ENCODE measurements around the gene SGO2.
"Not testable (repeated sequence)": the region's sequence is repeated elsewhere in the genome, so short reads cannot be mapped to it uniquely, and the experiment has no call there.

The SGO2 gene

DNA sequence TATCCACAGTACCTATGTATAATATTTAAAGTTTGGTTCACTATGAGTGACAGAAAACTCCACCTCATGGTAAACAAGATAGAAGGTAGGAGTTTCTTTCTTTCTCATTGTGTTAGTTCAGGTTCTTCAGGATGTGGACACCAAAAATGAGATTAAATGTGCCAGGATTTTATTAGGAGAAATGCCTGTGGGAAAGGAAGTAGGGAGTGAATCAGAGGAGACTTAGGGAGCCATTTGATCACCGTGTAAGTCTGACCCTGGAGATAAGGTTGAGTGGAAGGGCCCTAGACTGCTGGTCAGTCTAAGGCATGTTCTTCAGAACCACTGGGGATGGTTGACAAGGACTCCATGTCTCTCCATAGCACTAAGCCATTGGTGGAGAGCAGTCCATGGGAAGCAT, 67.9 kb downstream of the SGO2 start:
- DNase-seq, result no peak

GRCh38 chr2:200595913-200596312, 69.9 kb downstream of the SGO2 start:
- DNase-seq, result no peak

DNA sequence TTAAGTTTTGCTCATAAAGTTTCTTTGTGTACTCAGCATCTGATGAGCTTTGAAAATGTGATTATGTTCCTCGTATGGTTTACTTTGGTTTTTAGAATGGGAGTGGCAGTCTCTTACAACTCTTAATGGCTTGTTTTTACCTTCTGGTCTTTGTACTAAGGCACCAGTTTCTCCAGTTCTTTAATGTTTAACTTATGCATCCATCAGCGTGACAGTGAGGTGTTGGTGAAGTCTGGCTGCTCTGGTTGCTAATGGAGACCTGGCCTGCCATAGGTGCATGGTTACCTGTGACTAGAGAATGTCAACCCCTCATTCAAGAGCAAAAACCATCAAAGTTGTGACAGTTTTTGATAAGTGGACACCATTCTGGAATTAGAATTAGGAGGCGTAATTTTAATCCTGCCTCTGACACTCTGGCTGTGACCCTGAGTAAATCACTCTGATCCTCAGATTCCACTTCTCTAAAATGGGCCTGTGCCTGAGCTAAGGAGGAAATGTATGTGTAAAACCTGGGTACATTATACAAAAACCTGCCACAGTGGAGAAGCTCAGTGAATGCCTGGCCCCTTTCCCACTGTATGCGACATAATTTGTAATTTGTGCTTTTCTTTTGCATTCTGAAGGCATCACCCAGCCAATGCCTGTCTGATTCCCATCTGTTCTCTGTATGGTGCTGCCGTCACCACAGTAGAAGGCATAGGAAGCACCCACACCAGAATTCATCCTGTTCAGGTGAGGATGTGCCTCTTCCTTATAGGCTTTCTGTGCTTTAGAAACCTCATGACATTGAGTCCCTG, 71.0 kb downstream of the SGO2 start:
- no peak for DNase-seq

GRCh38 chr2:200599206-200599605, 73.2 kb downstream of the SGO2 start:
- DNase-seq, result no peak

GRCh38 chr2:200600549-200601225, 74.7 kb downstream of the SGO2 start:
- no peak for DNase-seq

DNA sequence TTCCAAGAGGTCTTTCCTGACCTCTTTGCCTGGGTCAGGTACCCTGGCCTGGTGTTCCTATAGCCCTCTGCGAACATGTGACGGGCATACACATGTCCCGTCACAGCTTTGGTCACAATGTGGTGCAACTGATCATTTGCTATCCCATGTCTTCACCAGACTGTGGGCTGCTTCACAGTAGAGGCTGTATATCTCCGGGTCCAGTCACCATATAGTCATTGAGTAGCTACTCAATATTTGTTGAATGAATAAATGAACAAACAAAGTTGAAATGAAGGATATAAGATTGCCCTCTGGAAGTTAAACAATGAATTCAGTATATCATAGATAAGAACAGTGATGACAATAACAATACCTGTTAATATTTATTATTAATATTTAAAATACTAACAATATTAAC, 76.6 kb downstream of the SGO2 start:
- DNase-seq, result no peak

- peak; percentile 65 for DNase-seq
These were observed 78.0 kb downstream of the SGO2 start for GRCh38 chr2:200603972-200604371.

- DNase-seq, result no peak
These were observed 78.7 kb downstream of the SGO2 start for GRCh38 chr2:200604571-200605255.

DNA sequence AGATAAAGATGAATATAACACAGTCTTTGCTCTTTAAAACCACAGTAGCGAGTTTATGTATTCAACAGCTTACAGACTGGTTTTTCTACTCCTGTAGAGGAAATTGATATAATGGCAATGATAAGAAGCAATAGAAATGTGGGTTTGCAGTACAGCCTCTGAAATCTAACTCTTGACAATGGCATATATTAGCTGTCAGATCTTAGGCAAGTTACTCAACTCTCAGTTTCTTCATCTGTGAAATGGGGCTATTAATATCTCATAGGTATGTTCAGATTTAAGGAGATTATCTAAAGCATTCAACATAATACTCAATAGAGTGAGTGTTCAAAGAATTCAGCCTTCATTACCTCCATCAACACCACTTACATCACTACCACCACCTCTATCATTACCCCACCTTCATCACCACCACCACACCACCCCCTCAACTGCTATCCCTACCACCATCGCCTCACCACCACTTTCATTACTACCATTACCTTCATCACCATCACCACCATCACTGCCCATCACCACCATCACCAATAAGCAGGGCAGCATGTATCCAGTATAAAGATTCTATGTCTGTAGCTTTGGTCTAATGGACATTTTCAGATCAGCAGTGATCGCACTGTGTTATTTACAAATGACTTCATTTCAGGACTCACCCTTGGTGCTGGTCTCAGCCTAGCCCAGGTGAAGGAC, 82.5 kb downstream of the SGO2 start:
- DNase-seq, result no peak

GRCh38 chr2:200609028-200609614, 83.1 kb downstream of the SGO2 start:
- peak; percentile 96 for DNase-seq

DNA sequence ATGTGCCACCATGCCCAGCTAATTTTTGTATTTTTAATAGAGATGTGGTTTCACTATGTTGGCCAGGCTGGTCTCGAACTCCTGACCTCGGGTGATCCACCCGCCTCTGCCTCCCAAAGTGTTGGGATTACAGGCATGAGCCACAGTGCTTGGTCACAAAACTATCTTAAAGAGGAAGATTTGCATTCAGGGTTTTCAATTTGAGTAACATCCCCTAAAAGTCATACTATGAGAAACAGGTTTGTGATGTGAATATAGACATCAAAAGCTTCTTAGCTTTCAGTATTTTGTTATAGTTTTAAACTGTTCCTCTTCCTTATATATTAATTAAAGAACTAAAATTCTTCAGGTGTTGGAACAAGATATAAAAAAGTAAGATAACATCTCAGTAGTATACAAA, 84.2 kb downstream of the SGO2 start:
- DNase-seq, result not testable (repeated sequence)

- no peak for DNase-seq
These were observed 87.7 kb downstream of the SGO2 start for GRCh38 chr2:200613692-200614091.

DNA sequence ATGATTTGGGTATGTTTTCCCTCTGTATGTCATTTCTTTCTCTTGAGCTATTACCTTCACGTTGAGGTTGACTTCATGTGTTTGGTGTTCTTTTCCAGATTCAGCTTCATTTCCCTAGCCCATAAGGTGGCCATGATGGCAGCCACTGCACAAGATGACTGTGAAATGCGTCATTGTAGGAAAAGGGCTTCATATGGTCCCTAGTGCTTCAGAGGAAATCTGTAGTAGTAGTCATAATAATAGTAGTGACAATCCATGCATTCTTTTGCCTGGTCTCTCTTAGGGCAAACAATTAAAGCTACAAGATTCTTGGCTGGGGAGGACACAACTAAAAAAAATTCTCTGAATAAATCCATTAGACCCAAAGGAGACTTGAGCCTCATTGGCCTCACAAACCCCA, 88.2 kb downstream of the SGO2 start:
- peak; percentile 84 for DNase-seq

DNA sequence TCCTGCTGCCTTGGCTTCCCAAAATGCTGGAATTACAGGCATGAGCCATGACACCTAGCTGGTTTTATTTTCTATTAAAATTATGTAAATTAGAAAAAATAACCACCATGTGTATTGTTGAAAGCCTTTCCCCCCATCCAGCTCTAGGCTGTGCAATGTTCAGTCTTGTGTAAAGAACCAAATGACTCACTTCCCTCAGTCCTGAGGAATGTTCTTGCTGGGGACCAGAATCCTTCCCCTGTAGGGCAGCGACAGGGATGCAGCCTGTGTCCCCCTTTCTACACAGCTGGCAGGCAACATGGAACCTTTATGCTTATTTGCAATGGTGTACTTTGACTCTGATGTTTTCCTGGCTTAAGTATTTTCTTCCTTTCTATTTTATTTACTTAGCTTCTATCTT, 89.2 kb downstream of the SGO2 start:
- peak; percentile 91 for DNase-seq

DNA sequence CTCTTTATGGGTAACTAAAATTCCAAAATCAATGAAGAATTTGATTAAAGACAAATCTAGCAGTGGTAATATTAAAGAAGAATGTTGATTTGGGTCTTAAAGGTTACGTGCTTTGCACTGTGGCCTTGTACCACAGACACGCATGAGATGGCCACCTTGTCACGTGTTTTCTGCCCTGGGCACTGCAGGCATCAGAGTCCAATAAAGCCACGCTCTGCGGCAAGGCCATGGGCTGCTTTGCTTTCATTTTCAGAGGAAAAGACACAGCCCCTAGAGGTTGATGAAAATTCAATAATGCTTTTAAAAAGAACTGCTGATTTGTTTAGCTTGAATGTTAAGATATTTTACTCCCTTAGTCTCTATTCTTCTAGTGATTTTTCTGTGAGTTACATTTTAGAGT, 90.2 kb downstream of the SGO2 start:
- no peak for DNase-seq

- no peak for DNase-seq
These were observed 90.6 kb downstream of the SGO2 start for GRCh38 chr2:200616656-200617055.

DNA sequence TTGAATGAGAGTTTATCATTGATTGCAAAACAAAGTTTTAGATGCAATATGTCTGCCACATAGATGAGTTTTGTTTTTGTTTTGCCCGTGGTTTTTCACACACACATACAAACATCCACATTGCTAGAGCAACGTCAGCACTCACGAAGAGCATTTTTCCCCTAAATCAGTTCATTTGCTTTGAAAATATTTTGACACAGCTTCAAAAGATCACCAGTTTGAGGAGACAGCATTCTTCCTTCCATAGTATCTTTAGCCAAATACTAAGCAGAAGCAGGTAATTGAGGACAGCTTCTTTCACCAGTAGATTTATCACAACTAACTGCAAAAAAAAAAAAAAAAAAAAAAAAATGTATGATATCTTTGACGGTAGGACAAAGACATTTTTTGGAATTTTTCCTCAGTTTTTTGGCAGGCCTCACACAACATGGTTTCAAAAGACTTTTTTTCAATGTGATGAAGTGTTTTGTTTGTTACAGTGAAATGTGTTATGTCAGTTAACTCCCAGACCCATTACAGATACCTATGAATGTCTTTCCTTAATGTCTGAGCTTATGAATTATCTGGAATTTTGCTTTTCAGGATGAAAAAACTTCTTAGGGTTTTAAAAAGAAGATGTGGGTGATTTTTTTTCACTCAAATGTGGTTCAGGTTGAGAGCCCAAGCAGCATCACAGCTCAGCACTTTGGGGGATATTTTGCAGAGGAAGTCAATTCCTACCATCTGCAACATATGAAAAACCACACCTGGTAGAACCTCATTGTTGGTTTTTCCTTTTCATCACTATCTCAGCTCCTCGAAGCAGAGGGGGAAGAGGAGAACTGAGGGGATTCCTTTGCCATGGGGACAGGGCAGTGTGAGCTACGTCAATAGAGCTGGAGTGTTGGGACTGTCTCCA, 91.4 kb downstream of the SGO2 start:
- DNase-seq, result no peak

- no peak for DNase-seq
These were observed 92.0 kb downstream of the SGO2 start for GRCh38 chr2:200618054-200618419.

- peak; percentile 63 for DNase-seq
These were observed 92.6 kb downstream of the SGO2 start for GRCh38 chr2:200618590-200619021.

DNA sequence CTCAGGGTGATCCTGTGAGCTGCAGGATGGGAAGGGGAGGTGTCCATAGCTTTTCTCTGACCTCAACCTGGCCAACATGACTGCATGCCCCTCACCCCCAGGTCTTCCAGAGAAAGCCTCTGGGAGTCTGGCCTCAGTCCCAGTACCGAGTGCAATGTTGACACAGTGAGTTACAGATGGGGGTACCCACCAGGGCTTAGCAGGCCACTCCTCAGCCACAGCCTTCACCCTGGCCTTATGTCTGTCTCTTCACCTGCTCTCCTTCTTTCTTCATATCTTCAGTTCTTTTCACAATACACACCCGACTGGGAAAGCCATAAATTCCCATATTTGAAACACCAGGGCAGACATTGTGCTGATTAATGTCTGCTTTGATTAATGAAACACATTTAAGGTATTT, 93.3 kb downstream of the SGO2 start:
- DNase-seq, result peak; percentile 40

GRCh38 chr2:200620606-200621390, 94.8 kb downstream of the SGO2 start:
- no peak for DNase-seq

Data from fibroblast of skin of back (primary cell).